BJ (cell line): ENCODE data around the gene IL1RAPL1. TPM values are rescaled to one million over a fixed set of nuclear protein-coding genes. Genes with fewer than 3 reads are reported as not detected.

Experiments used
- CTCF ChIA-PET: fragments of 350-600 bp; formaldehyde crosslinking; extraction: SDS; loops from one replicate; lab custom pipeline; 2021; ENCODE audit warnings: antibody characterized with exemption, inconsistent platforms; lab: Yijun Ruan, JAX
- POLR2A ChIA-PET: fragments of 300-600 bp; sonication (Branson Sonifier 250); formaldehyde crosslinking; extraction: SDS; loops from one replicate; lab custom pipeline; 2021; ENCODE audit warnings: antibody characterized with exemption; lab: Charles Lee
- DNase-seq: peaks from one replicate; pipeline ENCODE4 v3.0.0-alpha.2; 2011; ENCODE audit warnings: low read depth
- H3K27me3 ChIP-seq: 2 replicates; pipeline ENCODE4 v1.6.0; 2011; ENCODE audit warnings: low read length; ENCODE audit not compliant: control insufficient read depth, insufficient read depth
- H3K36me3 ChIP-seq: 2 replicates; pipeline ENCODE4 v1.5.1; 2011; ENCODE audit warnings: low read length; ENCODE audit not compliant: control insufficient read depth, insufficient read depth
- H3K4me3 ChIP-seq: 2 replicates; pipeline ENCODE4 v1.5.1; 2011; ENCODE audit warnings: low read depth, mild to moderate bottlenecking, control low read depth, low read length
- CTCF ChIP-seq: IDR thresholded peaks from 2 replicates; pipeline ENCODE4 v1.5.1; 2011; ENCODE audit warnings: low read depth, mild to moderate bottlenecking, control low read depth, inconsistent platforms, low read length, moderate library complexity; ENCODE audit not compliant: insufficient read depth
- polyA plus RNA-seq: library from polyadenylated mRNA; depleted of rRNA; stranded (reverse); fragments of >200 nt; gene quantifications from 2 replicates; pipeline ENCODE4 v1.2.3, GENCODE V29; 2011

Gene IL1RAPL1
- polyA plus RNA-seq, 1 experiment, result 0.02 TPM

GRCh38 chrX:29066516-29066915, 479.3 kb downstream of the IL1RAPL1 start:
- DNase-seq, result no peak
- CTCF ChIA-PET, result no interaction called here
- POLR2A ChIA-PET, result no interaction called here
- TF ChIP-seq CTCF, result no peak
- no peaks in the 10 kb centered on the region for H3K27me3 ChIP-seq
- no peaks in the 10 kb centered on the region for H3K36me3 ChIP-seq
- no peak overlapping the region for H3K4me3 ChIP-seq

GRCh38 chrX:29067351-29067750, 480.1 kb downstream of the IL1RAPL1 start:
- CTCF ChIA-PET, result no interaction called here

GRCh38 chrX:29071525-29072320, 484.5 kb downstream of the IL1RAPL1 start:
- DNase-seq, result peak; percentile 28
- Histone ChIP-seq H3K27me3 (no peaks in the 10 kb centered on the region), H3K4me3 (no peak overlapping the region), H3K36me3 (no peaks in the 10 kb centered on the region)
- POLR2A ChIA-PET, result no interaction called here
- no peak for TF ChIP-seq CTCF
- CTCF ChIA-PET, result no interaction called here

More at GRCh38 chrX:29067351-29067750, 480.1 kb downstream of the IL1RAPL1 start:
- DNase-seq, result no peak
- POLR2A ChIA-PET, result no interaction called here
- no peaks in the 10 kb centered on the region for H3K36me3 ChIP-seq
- no peaks in the 10 kb centered on the region for H3K27me3 ChIP-seq
- H3K4me3 ChIP-seq, result no peak overlapping the region
- no peak for TF ChIP-seq CTCF

GRCh38 chrX:29082558-29082957, 495.3 kb downstream of the IL1RAPL1 start:
- ChIA-PET POLR2A (no interaction called here), CTCF (no interaction called here)
- Histone ChIP-seq H3K27me3 (no peaks in the 10 kb centered on the region), H3K4me3 (no peak overlapping the region), H3K36me3 (no peaks in the 10 kb centered on the region)
- DNase-seq, result no peak
- no peak for TF ChIP-seq CTCF

- Histone ChIP-seq H3K27me3 (no peaks in the 10 kb centered on the region), H3K36me3 (no peaks in the 10 kb centered on the region), H3K4me3 (no peak overlapping the region)
- CTCF ChIA-PET, result no interaction called here
- no peak for TF ChIP-seq CTCF
- DNase-seq, result no peak
- POLR2A ChIA-PET, result no interaction called here
Observed at GRCh38 chrX:29083823-29084222, 496.6 kb downstream of the IL1RAPL1 start.
